K562 (cell line): Measurements from ENCODE around the gene ZNF814. TPM values are rescaled to one million over a fixed set of nuclear protein-coding genes. Genes with fewer than 3 reads are reported as not detected.
"Not testable (repeated sequence)": the region's sequence is repeated elsewhere in the genome, so short reads cannot be mapped to it uniquely, and the experiment has no call there.

Experiments used
- ATAC-seq: fragments of 200-7000 bp; cut with Tn5 transposase; 3 replicates; pipeline ENCODE4 v1.9.1; 2020; ENCODE audit warnings: moderate library complexity
- BruUV-seq: library from RNA; stranded (reverse); fragments of 400-500 nt; replicated peaks from 2 replicates; lab custom pipeline; 2021; lab: Mats Ljungman, UMichigan
- CTCF ChIA-PET: fragments of 300-600 bp; formaldehyde crosslinking; extraction: SDS; loops from one replicate; lab custom pipeline; 2021; ENCODE audit warnings: low intra/inter-chr PET ratio; lab: Yijun Ruan, JAX
- POLR2A ChIA-PET: fragments of 300-600, 350-650 bp; sonication (Branson Sonifier 250); formaldehyde crosslinking; extraction: SDS; loops from one replicate; lab custom pipeline; 2021; ENCODE audit warnings: antibody characterized with exemption, inconsistent platforms; lab: Yijun Ruan, JAX
- DNase-seq, 4 experiments: peaks; one replicate each; pipeline versions ENCODE4 v3.0.0 to v3.0.0-alpha.2; 2011 to 2018; ENCODE audit warnings: low spot score in 3 of 4, mixed read lengths in 3 of 4; ENCODE audit errors: extremely low read depth in 1 of 4
- FAIRE-seq: peaks from 2 replicates; lab custom pipeline; 2011; peaks lifted over from hg19 to GRCh38; lab: Jason Lieb, UNC
- H2AFZ ChIP-seq: 2 replicates; pipeline ENCODE4 v1.6.0; 2011; ENCODE audit warnings: low read depth, low read length, control low read depth, inconsistent platforms
- H3K27ac ChIP-seq: fragments of 200-600 bp; 3 replicates; pipeline ENCODE4 v1.8.0; 2011; ENCODE audit warnings: low read depth, mild to moderate bottlenecking, control low read depth, inconsistent platforms, low read length, moderate library complexity, mixed read lengths; ENCODE audit errors: extremely low read depth
- H3K27me3 ChIP-seq, 2 experiments: fragments of 300-600 bp in 1 of 2; 2 replicates in 1 of 2; 3 replicates in 1 of 2; pipeline versions ENCODE4 v1.6.0 to v1.8.0; 2011; ENCODE audit warnings: inconsistent platforms in 2 of 2, low read length in 2 of 2, mild to moderate bottlenecking in 1 of 2, mixed read lengths in 1 of 2, moderate library complexity in 1 of 2; ENCODE audit not compliant: control insufficient read depth in 2 of 2, insufficient read depth in 2 of 2
- H3K36me3 ChIP-seq: fragments of 300-600 bp; 3 replicates; pipeline ENCODE4 v1.8.0; 2011; ENCODE audit warnings: mild to moderate bottlenecking, low read length, inconsistent platforms; ENCODE audit not compliant: control insufficient read depth, insufficient read depth
- H3K4me1 ChIP-seq, 2 experiments: fragments of 200-600 bp in 1 of 2; replicated peaks in 1 of 2; 2 replicates in 1 of 2; 3 replicates in 1 of 2; pipeline versions ENCODE4 v1.5.1 to v1.8.0; 2011; ENCODE audit warnings: inconsistent platforms in 2 of 2, low read length in 2 of 2, mild to moderate bottlenecking in 1 of 2, mixed read lengths in 1 of 2, moderate library complexity in 1 of 2; ENCODE audit not compliant: control insufficient read depth in 2 of 2, insufficient read depth in 2 of 2
- H3K4me2 ChIP-seq: 2 replicates; pipeline ENCODE4 v1.6.1; 2011; ENCODE audit warnings: low read length, control low read depth, inconsistent platforms, mixed read lengths; ENCODE audit not compliant: insufficient read depth
- H3K4me3 ChIP-seq: fragments of 200-600 bp; sonication (generic), shearing (Covaris generic); 2 replicates; pipeline ENCODE4 v1.5.1; 2016; ENCODE audit warnings: control low read depth, inconsistent platforms
- H3K79me2 ChIP-seq: fragments of 200-600 bp; 3 replicates; pipeline ENCODE4 v1.8.0; 2011; ENCODE audit warnings: low read length, inconsistent platforms; ENCODE audit not compliant: control insufficient read depth, insufficient read depth
- H3K9ac ChIP-seq, 2 experiments: 2 replicates each; pipeline versions ENCODE4 v1.6.0 to v1.6.1; 2011; ENCODE audit warnings: low read depth in 2 of 2, low read length in 2 of 2, control low read depth in 1 of 2, inconsistent platforms in 1 of 2, mild to moderate bottlenecking in 1 of 2, mixed read lengths in 1 of 2; ENCODE audit not compliant: insufficient read depth in 1 of 2
- H3K9me1 ChIP-seq: one replicate; pipeline ENCODE4 v1.6.0; 2011; ENCODE audit warnings: inconsistent platforms, mild to moderate bottlenecking, low read length, moderate library complexity; ENCODE audit not compliant: control insufficient read depth, insufficient read depth
- H3K9me3 ChIP-seq: replicated peaks from 2 replicates; pipeline ENCODE4 v1.5.1; 2011; ENCODE audit warnings: low read depth, low read length, inconsistent platforms; ENCODE audit not compliant: control insufficient read depth, insufficient read depth
- H4K20me1 ChIP-seq: replicated peaks from 2 replicates; pipeline ENCODE4 v1.6.1; 2011; ENCODE audit warnings: low read length, inconsistent platforms, mixed read lengths; ENCODE audit not compliant: control insufficient read depth, insufficient read depth
- PHTF2 ChIP-seq: fragments of 250-450 bp; sonication (Bioruptor Pico); IDR thresholded peaks from 2 replicates; pipeline ENCODE4 v1.5.0; 2021; ENCODE audit warnings: mild to moderate bottlenecking
- RBM34 ChIP-seq: fragments of 200-400 bp; formaldehyde crosslinking; IDR thresholded peaks from 2 replicates; pipeline ENCODE4 v1.6.1; 2018; ENCODE audit warnings: low read length, borderline replicate concordance; ENCODE audit not compliant: insufficient read depth
- ZNF324 ChIP-seq: fragments of 250-450 bp; sonication (Bioruptor Pico); IDR thresholded peaks from 2 replicates; pipeline ENCODE4 v1.4.0; 2020; ENCODE audit warnings: mild to moderate bottlenecking
- ZNF75A ChIP-seq: fragments of 450-650 bp; formaldehyde crosslinking; IDR thresholded peaks from 2 replicates; pipeline ENCODE4 v1.4.0; 2020; ENCODE audit warnings: mild to moderate bottlenecking
- WGBS: fragments of 100-300 bp; shearing (Covaris generic); methylation state at CpG from one replicate; pipeline ENCODE4 v1.1.6; 2016; ENCODE audit warnings: low coverage, mixed read lengths; ENCODE audit not compliant: insufficient coverage; ENCODE audit errors: missing lambda C conversion rate; 5-methylcytosine and 5-hydroxymethylcytosine counted together
- in situ Hi-C: fragments of 300-500 bp; cut with MboI; formaldehyde crosslinking; loops from 4 replicates; pipeline ENCODE4 v1.15.0; 2018; ENCODE audit warnings: inconsistent platforms, mixed read lengths
- intact Hi-C: fragments of 100-400 bp; cut with micrococcal nuclease; formaldehyde crosslinking; loops from 2 replicates; pipeline ENCODE4 v1.14.2; 2022
- polyA plus RNA-seq, 8 experiments: library from polyadenylated mRNA; depleted of rRNA in 4 of 8; stranded (reverse) in 5 of 8; unstranded in 3 of 8; fragments of >200 nt; fragmentation: Nextera tagmentation in 2 of 8; fragmentation: Illumina TruSeq in 1 of 8; extraction: Ambion mirVana in 2 of 8; extraction: Trizol in 1 of 8; gene quantifications; 2 replicates each; pipeline versions ENCODE4 v1.2.1 to v1.2.3, GENCODE V29; 2011 to 2014; ENCODE audit warnings: inconsistent platforms in 1 of 8, missing spikeins in 1 of 8
- total RNA-seq, 7 experiments: library from RNA; depleted of rRNA in 6 of 7; stranded (reverse); fragments of >200 nt in 6 of 7; fragmentation: Illumina TruSeq in 2 of 7; extraction: Trizol in 2 of 7; gene quantifications; 2 replicates each; pipeline versions ENCODE4 v1.2.1 to v1.2.3, GENCODE V29; 2011 to 2021; ENCODE audit warnings: low replicate concordance in 1 of 7
- TF ChIP-seq, protein P1 (sequence below): fragments of 250-450 bp; sonication (Bioruptor Pico); IDR thresholded peaks from 2 replicates; pipeline ENCODE4 v1.4.0; 2020; ENCODE audit warnings: mild to moderate bottlenecking

The ZNF814 gene
- total and polyA plus RNA-seq, 9 of the 15 experiments (the other 6 are each of a cell fraction or from before 2014, with no cell fraction given) = 0.42 to 3.5 (median 1.9) TPM

DNA sequence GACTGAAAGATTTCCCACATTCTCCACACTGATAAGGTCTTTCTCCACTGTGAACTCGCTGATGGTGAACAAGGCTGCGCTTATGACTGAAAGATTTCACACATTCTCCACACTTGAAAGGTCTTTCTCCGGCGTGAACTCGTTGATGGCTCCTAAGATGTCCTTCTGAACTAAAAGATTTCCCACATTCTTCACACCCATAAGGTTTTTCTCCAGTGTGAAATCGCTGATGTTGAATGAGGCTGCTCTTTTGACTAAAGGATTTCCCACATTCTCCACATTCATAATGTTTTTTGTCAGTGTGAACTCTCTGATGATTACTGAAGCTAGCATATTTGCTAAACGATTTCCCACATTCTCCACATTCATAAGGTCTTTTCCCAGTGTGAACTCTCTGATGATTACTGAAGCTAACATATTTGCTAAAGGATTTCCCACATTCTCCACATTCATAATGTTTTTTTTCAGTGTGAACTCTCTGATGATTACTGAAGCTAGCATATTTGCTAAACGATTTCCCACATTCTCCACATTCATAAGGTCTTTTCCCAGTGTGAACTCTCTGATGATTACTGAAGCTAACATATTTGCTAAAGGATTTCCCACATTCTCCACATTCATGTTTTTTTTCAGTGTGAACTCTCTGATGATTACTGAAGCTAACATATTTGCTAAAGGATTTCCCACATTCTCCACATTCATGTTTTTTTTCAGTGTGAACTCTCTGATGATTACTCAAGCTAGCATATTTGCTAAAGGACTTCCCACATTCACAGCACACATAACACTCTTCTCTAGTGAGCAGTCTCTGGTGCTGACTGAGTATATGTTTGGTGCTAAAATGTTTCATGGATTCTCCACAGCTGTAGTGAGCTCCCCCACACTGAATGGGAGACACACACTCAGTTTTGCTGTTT is 14.7 kb downstream of the ZNF814 start:
- not testable (repeated sequence) for FAIRE-seq, H3K36me3 ChIP-seq
- H3K9me3 ChIP-seq = peaks cover 13% of the 10 kb centered on the region

DNA sequence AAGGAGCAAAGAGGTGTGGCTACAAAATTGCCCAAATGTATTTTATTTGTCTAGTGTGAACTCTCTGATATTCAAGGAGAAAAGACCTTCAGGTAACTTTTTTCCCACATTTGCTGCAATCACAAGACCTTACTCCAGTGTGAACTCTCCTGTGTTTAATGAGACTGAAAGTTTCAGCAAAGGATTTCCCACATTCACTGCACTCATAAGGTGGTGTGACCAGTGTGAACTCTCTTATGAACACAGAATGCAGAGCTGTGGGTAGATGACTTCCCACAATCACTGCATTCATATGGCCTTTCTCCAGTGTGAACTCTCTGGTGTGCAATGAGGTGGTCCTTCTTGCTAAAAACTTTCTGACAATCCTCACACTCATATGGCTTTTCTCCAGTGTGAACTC is 16.4 kb downstream of the ZNF814 start:
- no peak overlapping the region for H3K27ac ChIP-seq
- H3K4me2 ChIP-seq = no peak overlapping the region
- in situ Hi-C loops (no loop called here), intact Hi-C loops (no loop called here)
- H2AFZ ChIP-seq = no peak overlapping the region
- FAIRE-seq (no peak), ATAC-seq (no peak), DNase-seq (no peak)
- BruUV-seq = no TSS peak
- CTCF ChIA-PET = no interaction called here
- POLR2A ChIA-PET = interaction anchor here (0.7 kb wide), 1 partner anchor 637 kb away, joined by 3 read pairs; no protein-coding TSS in a partner anchor
- peaks cover 5% of the 10 kb centered on the region; the same call in 2 of the 3 replicates for H3K36me3 ChIP-seq
- H3K4me3 ChIP-seq = no peak overlapping the region
- H3K27me3 ChIP-seq = no peaks in the 10 kb centered on the region
- no peaks in the 10 kb centered on the region for H3K79me2 ChIP-seq
- no peak for TF ChIP-seq RBM34
- TF ChIP-seq, protein P1, sequence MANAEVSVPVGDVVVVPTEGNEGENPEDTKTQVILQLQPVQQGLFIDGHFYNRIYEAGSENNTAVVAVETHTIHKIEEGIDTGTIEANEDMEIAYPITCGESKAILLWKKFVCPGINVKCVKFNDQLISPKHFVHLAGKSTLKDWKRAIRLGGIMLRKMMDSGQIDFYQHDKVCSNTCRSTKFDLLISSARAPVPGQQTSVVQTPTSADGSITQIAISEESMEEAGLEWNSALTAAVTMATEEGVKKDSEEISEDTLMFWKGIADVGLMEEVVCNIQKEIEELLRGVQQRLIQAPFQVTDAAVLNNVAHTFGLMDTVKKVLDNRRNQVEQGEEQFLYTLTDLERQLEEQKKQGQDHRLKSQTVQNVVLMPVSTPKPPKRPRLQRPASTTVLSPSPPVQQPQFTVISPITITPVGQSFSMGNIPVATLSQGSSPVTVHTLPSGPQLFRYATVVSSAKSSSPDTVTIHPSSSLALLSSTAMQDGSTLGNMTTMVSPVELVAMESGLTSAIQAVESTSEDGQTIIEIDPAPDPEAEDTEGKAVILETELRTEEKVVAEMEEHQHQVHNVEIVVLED (CRISPR knock-in tag) = no peak
- TF ChIP-seq PHTF2 (CRISPR knock-in tag) = no peak
- no peak for TF ChIP-seq ZNF324 (CRISPR knock-in tag)
- peak; percentile 81 for TF ChIP-seq ZNF75A
- no peaks in the 10 kb centered on the region for H4K20me1 ChIP-seq
- H3K9me1 ChIP-seq = no peaks in the 10 kb centered on the region
- H3K4me1 ChIP-seq = no peaks in the 10 kb centered on the region
- peaks cover 17% of the 10 kb centered on the region for H3K9me3 ChIP-seq
- H3K9ac ChIP-seq = no peak overlapping the region

More for the DNA sequence above, 14.7 kb downstream of the ZNF814 start:
- H3K27ac ChIP-seq, H3K9ac ChIP-seq, H3K4me2 ChIP-seq, BruUV-seq, CTCF ChIA-PET, H3K79me2 ChIP-seq, H4K20me1 ChIP-seq, H3K4me3 ChIP-seq, DNase-seq, in situ Hi-C loops, intact Hi-C loops, POLR2A ChIA-PET, H3K4me1 ChIP-seq, H3K27me3 ChIP-seq, H3K9me1 ChIP-seq, ATAC-seq, H2AFZ ChIP-seq: not testable (repeated sequence)
- WGBS = 11% methylated on average over 7 of the region's 8 CpGs
- TF ChIP-seq ZNF75A = peak; percentile 71
